ENCODE results near the gene CRYAA. TPM values are rescaled to one million over a fixed set of nuclear protein-coding genes. Genes with fewer than 3 reads are reported as not detected.

The CRYAA gene
- total RNA-seq, 1 donor from 2014 or later = not detected

- intact Hi-C loops (cut with micrococcal nuclease) = no loop called here
- no peak overlapping the region for H3K4me3 ChIP-seq
- H3K27ac ChIP-seq (replicated peaks) = no peak overlapping the region
- peaks cover 31% of the 10 kb centered on the region for H3K27me3 ChIP-seq (ENCODE audit: low read depth)
- peaks cover 32% of the 10 kb centered on the region for H3K4me1 ChIP-seq
- H3K9me3 ChIP-seq (replicated peaks) = no peaks in the 10 kb centered on the region
- DNase-seq = no peak
- no peak for TF ChIP-seq CTCF (IDR thresholded peaks at IDR 0.05; ENCODE audit: borderline replicate concordance)
- no peaks in the 10 kb centered on the region for H3K36me3 ChIP-seq
These were observed 22.1 kb downstream of the CRYAA start for GRCh38 chr21:43190951-43191350.

- DNase-seq = no peak
- Histone ChIP-seq H3K27me3 (ENCODE audit: low read depth) (peaks cover 31% of the 10 kb centered on the region), H3K4me3 (no peak overlapping the region), H3K9me3 (replicated peaks) (no peaks in the 10 kb centered on the region), H3K4me1 (peaks cover 38% of the 10 kb centered on the region), H3K36me3 (no peaks in the 10 kb centered on the region), H3K27ac (replicated peaks) (no peak overlapping the region)
- intact Hi-C loops (cut with micrococcal nuclease) = no loop called here
- TF ChIP-seq CTCF (IDR thresholded peaks at IDR 0.05; ENCODE audit: borderline replicate concordance) = no peak
These were observed 22.7 kb downstream of the CRYAA start for GRCh38 chr21:43191521-43191920.

GRCh38 chr21:43191971-43192370 lies 23.2 kb downstream of the CRYAA start:
- H3K9me3 ChIP-seq (replicated peaks) = no peaks in the 10 kb centered on the region
- peaks cover 31% of the 10 kb centered on the region for H3K27me3 ChIP-seq (ENCODE audit: low read depth)
- peaks cover 42% of the 10 kb centered on the region for H3K4me1 ChIP-seq
- no peak overlapping the region for H3K27ac ChIP-seq (replicated peaks)
- H3K36me3 ChIP-seq = no peaks in the 10 kb centered on the region
- no peak for TF ChIP-seq CTCF (IDR thresholded peaks at IDR 0.05; ENCODE audit: borderline replicate concordance)
- DNase-seq = no peak
- H3K4me3 ChIP-seq = no peak overlapping the region
- intact Hi-C loops (cut with micrococcal nuclease) = no loop called here

DNA sequence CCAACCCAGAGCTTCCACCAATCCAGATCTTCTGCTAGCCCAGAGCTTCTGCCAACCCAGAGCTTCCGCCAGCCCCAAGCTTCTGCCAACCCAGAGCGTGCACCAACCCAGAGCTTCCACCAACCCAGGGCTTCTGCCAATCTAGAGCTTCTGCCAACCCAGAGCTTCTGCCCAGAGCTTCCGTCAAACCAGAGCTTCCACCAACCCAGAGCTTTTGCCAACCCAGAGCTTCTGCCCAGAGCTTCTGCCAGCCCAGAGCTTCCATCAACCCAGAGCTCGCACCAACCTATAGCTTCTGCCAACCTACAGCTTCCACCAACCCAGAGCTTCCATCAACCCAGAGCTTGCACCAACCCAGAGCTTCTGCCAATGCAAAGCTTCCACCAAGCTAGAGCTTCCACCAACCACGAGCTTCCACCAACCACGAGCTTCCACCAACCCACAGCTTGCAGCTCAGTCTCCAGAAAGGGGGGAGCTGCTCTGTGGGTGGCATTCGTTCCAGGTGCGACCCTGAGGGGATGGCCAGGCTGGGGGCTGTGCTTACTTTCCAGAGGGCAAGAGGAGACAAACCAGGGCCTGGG lies 23.8 kb downstream of the CRYAA start:
- H3K4me3 ChIP-seq = no peak overlapping the region
- peaks cover 4% of the 10 kb centered on the region for H3K9me3 ChIP-seq (replicated peaks)
- peaks cover 48% of the 10 kb centered on the region for H3K4me1 ChIP-seq
- intact Hi-C loops (cut with micrococcal nuclease) = no loop called here
- H3K36me3 ChIP-seq = no peaks in the 10 kb centered on the region
- peaks cover 31% of the 10 kb centered on the region for H3K27me3 ChIP-seq (ENCODE audit: low read depth)
- DNase-seq = no peak
- no peak for TF ChIP-seq CTCF (IDR thresholded peaks at IDR 0.05; ENCODE audit: borderline replicate concordance)
- H3K27ac ChIP-seq (replicated peaks) = no peak overlapping the region

GRCh38 chr21:43193088-43193650 lies 24.4 kb downstream of the CRYAA start:
- no peaks in the 10 kb centered on the region for H3K36me3 ChIP-seq
- H3K27me3 ChIP-seq (ENCODE audit: low read depth) = peaks cover 31% of the 10 kb centered on the region
- TF ChIP-seq CTCF (IDR thresholded peaks at IDR 0.05; ENCODE audit: borderline replicate concordance) = no peak
- intact Hi-C loops (cut with micrococcal nuclease) = no loop called here
- no peak overlapping the region for H3K27ac ChIP-seq (replicated peaks)
- H3K9me3 ChIP-seq (replicated peaks) = peaks cover 9% of the 10 kb centered on the region
- DNase-seq = no peak
- peaks cover 48% of the 10 kb centered on the region for H3K4me1 ChIP-seq
- no peak overlapping the region for H3K4me3 ChIP-seq
